Neural cell (in vitro differentiated cells): ENCODE measurements around the gene ZNF284. TPM values are rescaled to one million over a fixed set of nuclear protein-coding genes. Genes with fewer than 3 reads are reported as not detected.

Source experiments
- H2AFZ ChIP-seq: fragments of 200-600, 300-800 bp; sonication (generic), shearing (Covaris generic); 2 replicates; pipeline ENCODE4 v1.6.0; 2014; ENCODE audit warnings: low read depth, mild to moderate bottlenecking, antibody characterized with exemption, low read length, moderate library complexity
- H3F3A ChIP-seq: fragments of 200-600 bp; shearing (Covaris generic); 2 replicates; pipeline ENCODE4 v1.6.1; 2016; ENCODE audit warnings: mild to moderate bottlenecking, moderate library complexity, mixed read lengths, antibody characterized with exemption, low read length; ENCODE audit not compliant: insufficient read depth, poor library complexity, severe bottlenecking
- H3K27ac ChIP-seq: fragments of 200-600, 300-800 bp; sonication (generic), shearing (Covaris generic); 2 replicates; pipeline ENCODE4 v1.5.1; 2014; ENCODE audit warnings: mild to moderate bottlenecking, low read length, moderate library complexity
- H3K27me3 ChIP-seq: fragments of 300-800, 200-600 bp; sonication (generic), shearing (Covaris generic); 2 replicates; pipeline ENCODE4 v1.6.0; 2014; ENCODE audit warnings: mild to moderate bottlenecking, low read depth, low read length, moderate library complexity; ENCODE audit not compliant: insufficient read depth
- H3K36me3 ChIP-seq: fragments of 300-800, 200-600 bp; sonication (generic), shearing (Covaris generic); 2 replicates; pipeline ENCODE4 v1.5.1; 2014; ENCODE audit warnings: mild to moderate bottlenecking, antibody characterized with exemption, low read length, moderate library complexity; ENCODE audit not compliant: insufficient read depth
- H3K4me2 ChIP-seq: fragments of 300-800, 200-600 bp; sonication (generic), shearing (Covaris generic); 2 replicates; pipeline ENCODE4 v1.6.0; 2014; ENCODE audit warnings: mild to moderate bottlenecking, low read length
- H3K4me3 ChIP-seq: fragments of 300-800, 200-600 bp; sonication (generic), shearing (Covaris generic); 2 replicates; pipeline ENCODE4 v1.5.1; 2014; ENCODE audit warnings: mild to moderate bottlenecking, low read length, moderate library complexity
- H3K79me2 ChIP-seq: fragments of 200-600 bp; shearing (Covaris generic); replicated peaks from 2 replicates; pipeline ENCODE4 v1.6.0; 2014; ENCODE audit warnings: mild to moderate bottlenecking, low read length, moderate library complexity; ENCODE audit not compliant: insufficient read depth
- H3K9ac ChIP-seq: fragments of 300-800, 200-600 bp; sonication (generic), shearing (Covaris generic); 2 replicates; pipeline ENCODE4 v1.6.1; 2016; ENCODE audit warnings: mild to moderate bottlenecking, low read length, mixed read lengths
- H3K9me2 ChIP-seq: fragments of 200-600 bp; shearing (Covaris generic); 2 replicates; pipeline ENCODE4 v1.6.1; 2016; ENCODE audit warnings: mild to moderate bottlenecking, low read length, mixed read lengths; ENCODE audit not compliant: insufficient read depth
- H3K9me3 ChIP-seq: fragments of 200-600, 300-800 bp; sonication (generic), shearing (Covaris generic); 2 replicates; pipeline ENCODE4 v1.6.1; 2016; ENCODE audit warnings: mild to moderate bottlenecking, mixed run types, low read length, moderate library complexity, mixed read lengths
- H4K20me1 ChIP-seq: fragments of 200-600 bp; shearing (Covaris generic); 2 replicates; pipeline ENCODE4 v1.6.1; 2016; ENCODE audit warnings: mild to moderate bottlenecking, mixed run types; ENCODE audit not compliant: insufficient read depth
- EP300 ChIP-seq: fragments of 450-650 bp; conservative IDR thresholded peaks from 2 replicates; pipeline ENCODE4 v1.6.1; 2014; ENCODE audit warnings: antibody characterized with exemption, mild to moderate bottlenecking, moderate library complexity; ENCODE audit not compliant: poor library complexity, severe bottlenecking
- EZH2 ChIP-seq: fragments of 200-600, 300-800 bp; shearing (Covaris generic), sonication (generic); IDR thresholded peaks from 2 replicates; pipeline ENCODE4 v1.6.1; 2014; ENCODE audit warnings: antibody characterized with exemption, low read length, borderline replicate concordance, mild to moderate bottlenecking; ENCODE audit not compliant: insufficient read depth, poor library complexity, severe bottlenecking
- MXI1 ChIP-seq: fragments of 450-650 bp; conservative IDR thresholded peaks from 2 replicates; pipeline ENCODE4 v1.6.1; 2014; ENCODE audit warnings: antibody characterized with exemption, mild to moderate bottlenecking; ENCODE audit not compliant: poor library complexity, severe bottlenecking
- POLR2AphosphoS5 ChIP-seq: IDR thresholded peaks from 2 replicates; pipeline ENCODE4 v1.6.1; 2012
- RAD21 ChIP-seq: fragments of 450-650 bp; conservative IDR thresholded peaks from 2 replicates; pipeline ENCODE4 v1.6.1; 2014; ENCODE audit warnings: antibody characterized with exemption, mild to moderate bottlenecking, moderate library complexity
- SMC3 ChIP-seq: fragments of 450-650 bp; conservative IDR thresholded peaks from 2 replicates; pipeline ENCODE4 v1.6.1; 2014; ENCODE audit warnings: antibody characterized with exemption, mild to moderate bottlenecking, moderate library complexity; ENCODE audit not compliant: poor library complexity
- TAF1 ChIP-seq: IDR thresholded peaks from 2 replicates; pipeline ENCODE4 v1.6.1; 2012; ENCODE audit warnings: low read depth
- polyA plus RNA-seq: library from polyadenylated mRNA; depleted of rRNA; stranded (reverse); fragments of >200 nt; gene quantifications from 2 replicates; pipeline ENCODE4 v1.2.3, GENCODE V29; 2014
- TF ChIP-seq, protein P1 (sequence below): fragments of 450-650 bp; IDR thresholded peaks from 2 replicates; pipeline ENCODE4 v1.5.1; 2014; ENCODE audit warnings: antibody characterized with exemption, mild to moderate bottlenecking, moderate library complexity; ENCODE audit not compliant: poor library complexity, severe bottlenecking
- TF ChIP-seq, protein P2 (sequence below): IDR thresholded peaks from 2 replicates; pipeline ENCODE4 v1.6.1; 2012; ENCODE audit warnings: borderline replicate concordance

The ZNF284 gene
- polyA plus RNA-seq, 1 donor from 2014 or later, result 3.8 TPM

DNA sequence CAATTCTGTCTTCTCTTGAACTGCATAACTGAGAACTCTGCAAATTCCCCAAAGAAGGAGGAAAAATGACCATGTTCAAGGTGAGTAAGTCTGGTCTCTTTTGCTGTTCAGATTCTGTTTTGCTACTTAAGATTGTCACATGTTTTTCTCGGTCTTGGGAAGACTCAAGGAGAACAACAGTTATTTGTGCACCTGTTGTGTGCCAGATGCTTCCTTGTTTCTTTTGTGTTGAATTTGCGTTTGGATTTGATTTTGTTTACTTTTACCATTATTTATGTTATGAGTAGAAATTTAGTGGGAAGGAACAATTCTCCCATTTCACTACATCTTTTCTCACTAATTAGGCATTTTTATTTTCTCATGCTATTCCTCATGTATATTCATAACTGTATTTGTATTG lies 4.4 kb downstream of the ZNF284 start:
- H3K79me2 ChIP-seq, result no peaks in the 10 kb centered on the region
- H3K9ac ChIP-seq, result no peak overlapping the region
- H3K9me3 ChIP-seq, result no peaks in the 10 kb centered on the region
- H3K4me3 ChIP-seq, result no peak overlapping the region
- H4K20me1 ChIP-seq, result no peaks in the 10 kb centered on the region
- no peaks in the 10 kb centered on the region for H3K36me3 ChIP-seq
- H3K27me3 ChIP-seq, result no peaks in the 10 kb centered on the region
- no peaks in the 10 kb centered on the region for H3K9me2 ChIP-seq
- H3F3A ChIP-seq, result no peaks in the 10 kb centered on the region
- H2AFZ ChIP-seq, result no peak overlapping the region
- H3K4me2 ChIP-seq, result no peak overlapping the region
- no peak overlapping the region for H3K27ac ChIP-seq
- TF ChIP-seq MXI1 (no peak), POLR2AphosphoS5 (no peak), SMC3 (no peak), RAD21 (no peak), TAF1 (no peak), EP300 (no peak), EZH2 (no peak)
- TF ChIP-seq, protein P1, sequence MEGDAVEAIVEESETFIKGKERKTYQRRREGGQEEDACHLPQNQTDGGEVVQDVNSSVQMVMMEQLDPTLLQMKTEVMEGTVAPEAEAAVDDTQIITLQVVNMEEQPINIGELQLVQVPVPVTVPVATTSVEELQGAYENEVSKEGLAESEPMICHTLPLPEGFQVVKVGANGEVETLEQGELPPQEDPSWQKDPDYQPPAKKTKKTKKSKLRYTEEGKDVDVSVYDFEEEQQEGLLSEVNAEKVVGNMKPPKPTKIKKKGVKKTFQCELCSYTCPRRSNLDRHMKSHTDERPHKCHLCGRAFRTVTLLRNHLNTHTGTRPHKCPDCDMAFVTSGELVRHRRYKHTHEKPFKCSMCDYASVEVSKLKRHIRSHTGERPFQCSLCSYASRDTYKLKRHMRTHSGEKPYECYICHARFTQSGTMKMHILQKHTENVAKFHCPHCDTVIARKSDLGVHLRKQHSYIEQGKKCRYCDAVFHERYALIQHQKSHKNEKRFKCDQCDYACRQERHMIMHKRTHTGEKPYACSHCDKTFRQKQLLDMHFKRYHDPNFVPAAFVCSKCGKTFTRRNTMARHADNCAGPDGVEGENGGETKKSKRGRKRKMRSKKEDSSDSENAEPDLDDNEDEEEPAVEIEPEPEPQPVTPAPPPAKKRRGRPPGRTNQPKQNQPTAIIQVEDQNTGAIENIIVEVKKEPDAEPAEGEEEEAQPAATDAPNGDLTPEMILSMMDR, result no peak
- TF ChIP-seq, protein P2, sequence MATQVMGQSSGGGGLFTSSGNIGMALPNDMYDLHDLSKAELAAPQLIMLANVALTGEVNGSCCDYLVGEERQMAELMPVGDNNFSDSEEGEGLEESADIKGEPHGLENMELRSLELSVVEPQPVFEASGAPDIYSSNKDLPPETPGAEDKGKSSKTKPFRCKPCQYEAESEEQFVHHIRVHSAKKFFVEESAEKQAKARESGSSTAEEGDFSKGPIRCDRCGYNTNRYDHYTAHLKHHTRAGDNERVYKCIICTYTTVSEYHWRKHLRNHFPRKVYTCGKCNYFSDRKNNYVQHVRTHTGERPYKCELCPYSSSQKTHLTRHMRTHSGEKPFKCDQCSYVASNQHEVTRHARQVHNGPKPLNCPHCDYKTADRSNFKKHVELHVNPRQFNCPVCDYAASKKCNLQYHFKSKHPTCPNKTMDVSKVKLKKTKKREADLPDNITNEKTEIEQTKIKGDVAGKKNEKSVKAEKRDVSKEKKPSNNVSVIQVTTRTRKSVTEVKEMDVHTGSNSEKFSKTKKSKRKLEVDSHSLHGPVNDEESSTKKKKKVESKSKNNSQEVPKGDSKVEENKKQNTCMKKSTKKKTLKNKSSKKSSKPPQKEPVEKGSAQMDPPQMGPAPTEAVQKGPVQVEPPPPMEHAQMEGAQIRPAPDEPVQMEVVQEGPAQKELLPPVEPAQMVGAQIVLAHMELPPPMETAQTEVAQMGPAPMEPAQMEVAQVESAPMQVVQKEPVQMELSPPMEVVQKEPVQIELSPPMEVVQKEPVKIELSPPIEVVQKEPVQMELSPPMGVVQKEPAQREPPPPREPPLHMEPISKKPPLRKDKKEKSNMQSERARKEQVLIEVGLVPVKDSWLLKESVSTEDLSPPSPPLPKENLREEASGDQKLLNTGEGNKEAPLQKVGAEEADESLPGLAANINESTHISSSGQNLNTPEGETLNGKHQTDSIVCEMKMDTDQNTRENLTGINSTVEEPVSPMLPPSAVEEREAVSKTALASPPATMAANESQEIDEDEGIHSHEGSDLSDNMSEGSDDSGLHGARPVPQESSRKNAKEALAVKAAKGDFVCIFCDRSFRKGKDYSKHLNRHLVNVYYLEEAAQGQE, result no peak

DNA sequence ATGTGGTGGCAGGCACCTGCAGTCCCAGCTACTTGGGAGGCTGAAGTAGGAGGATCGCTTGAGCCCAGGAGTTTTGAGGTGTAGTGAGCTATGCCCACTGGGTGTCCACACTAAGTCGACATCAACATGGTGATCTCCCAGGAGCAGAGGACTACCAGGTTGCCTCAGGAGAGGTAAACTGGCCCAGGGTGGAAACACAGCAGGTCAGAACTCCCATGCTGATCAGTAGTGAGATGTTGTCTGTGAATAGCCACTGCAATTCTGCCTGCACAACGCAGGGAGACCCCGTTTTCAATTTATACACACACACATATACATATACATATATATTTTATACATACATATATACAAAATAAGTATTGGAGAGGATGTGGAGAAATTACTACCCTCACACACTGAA lies 20.1 kb downstream of the ZNF284 start:
- H3K9me3 ChIP-seq, result no peaks in the 10 kb centered on the region
- no peaks in the 10 kb centered on the region for H3K27me3 ChIP-seq
- no peak overlapping the region for H3K4me3 ChIP-seq
- H3F3A ChIP-seq, result no peaks in the 10 kb centered on the region
- H2AFZ ChIP-seq, result no peak overlapping the region
- no peaks in the 10 kb centered on the region for H3K36me3 ChIP-seq
- H3K27ac ChIP-seq, result no peak overlapping the region
- no peak overlapping the region for H3K9ac ChIP-seq
- no peak overlapping the region for H3K4me2 ChIP-seq
- TF ChIP-seq SMC3, result no peak
- no peak for TF ChIP-seq EP300
- TF ChIP-seq, protein P1, result no peak
- TF ChIP-seq RAD21, result no peak
- TF ChIP-seq MXI1, result no peak
- no peak for TF ChIP-seq EZH2
- no peak for TF ChIP-seq TAF1
- no peak for TF ChIP-seq POLR2AphosphoS5
- H4K20me1 ChIP-seq, result no peaks in the 10 kb centered on the region
- H3K79me2 ChIP-seq, result no peaks in the 10 kb centered on the region
- H3K9me2 ChIP-seq, result no peaks in the 10 kb centered on the region
